Nucleus accumbens (tissue), 56 donors: ENCODE data around the gene ARHGEF16.

Experiments used
- DNase-seq, 56 donors: peaks; one replicate each; lab custom pipeline; 2025; lab: John Stamatoyannopoulos, UW

Gene ARHGEF16

GRCh38 chr1:3435666-3436065 lies 18.8 kb upstream of the ARHGEF16 start:
- no peak for DNase-seq

- no peak for DNase-seq
Observed at GRCh38 chr1:3436451-3436850, 18.0 kb upstream of the ARHGEF16 start.

GRCh38 chr1:3436901-3437300 lies 17.6 kb upstream of the ARHGEF16 start:
- DNase-seq = no peak

- DNase-seq = no peak
Observed at GRCh38 chr1:3438661-3439180, 15.7 kb upstream of the ARHGEF16 start.

- no peak for DNase-seq
Observed at GRCh38 chr1:3439346-3440299, 14.8 kb upstream of the ARHGEF16 start.

- no peak for DNase-seq
Observed at GRCh38 chr1:3440300-3440681, 14.2 kb upstream of the ARHGEF16 start.

- peak in 3 of 56 donors; percentile 29 to 56 (median 48) for DNase-seq
Observed at GRCh38 chr1:3440711-3441409, 13.6 kb upstream of the ARHGEF16 start.

GRCh38 chr1:3441410-3441847 lies 13.0 kb upstream of the ARHGEF16 start:
- DNase-seq = peak in 37 of 56 donors; percentile 14 to 82 (median 52)

- DNase-seq = peak in 5 of 56 donors; percentile 17 to 36 (median 31)
Observed at GRCh38 chr1:3441880-3442279, 12.6 kb upstream of the ARHGEF16 start.

GRCh38 chr1:3442331-3442730 lies 12.1 kb upstream of the ARHGEF16 start:
- DNase-seq = peak in 5 of 56 donors; percentile 12 to 41 (median 32)

- DNase-seq = no peak
Observed at GRCh38 chr1:3442901-3443300, 11.6 kb upstream of the ARHGEF16 start.

GRCh38 chr1:3443807-3444206 lies 10.7 kb upstream of the ARHGEF16 start:
- peak in 6 of 56 donors; percentile 20 to 65 (median 36) for DNase-seq

GRCh38 chr1:3444298-3444697 lies 10.2 kb upstream of the ARHGEF16 start:
- no peak for DNase-seq

- DNase-seq = peak in 23 of 56 donors; percentile 13 to 66 (median 39)
Observed at GRCh38 chr1:3444736-3445135, 9.7 kb upstream of the ARHGEF16 start.

GRCh38 chr1:3450202-3450863 lies 4.1 kb upstream of the ARHGEF16 start:
- no peak for DNase-seq

- DNase-seq = no peak
Observed at GRCh38 chr1:3450983-3451382, 3.5 kb upstream of the ARHGEF16 start.

GRCh38 chr1:3451994-3452865 lies 2.2 kb upstream of the ARHGEF16 start:
- no peak for DNase-seq

- no peak for DNase-seq
Observed at GRCh38 chr1:3452866-3453175, 1.6 kb upstream of the ARHGEF16 start.

- DNase-seq = peak in 48 of 56 donors; percentile 24 to 84 (median 54)
Observed at GRCh38 chr1:3453203-3453761, 1.2 kb upstream of the ARHGEF16 start.
